Hepatocyte (in vitro differentiated cells): ENCODE results near the gene VPS50.

Experiments used
- EZH2 ChIP-seq: fragments of 200-600 bp; sonication (generic); IDR thresholded peaks from 2 replicates; pipeline ENCODE4 v1.6.1; 2016; ENCODE audit warnings: antibody characterized with exemption, mild to moderate bottlenecking, borderline replicate concordance
- EZH2phosphoT487 ChIP-seq: fragments of 200-600 bp; sonication (generic); IDR thresholded peaks from one replicate; pipeline ENCODE4 v1.6.1; 2018; ENCODE audit warnings: antibody characterized with exemption, mild to moderate bottlenecking, low read depth, moderate library complexity; ENCODE audit not compliant: unreplicated experiment, severe bottlenecking
- TF ChIP-seq, protein P1 (sequence below): fragments of 200-600 bp; sonication (generic); IDR thresholded peaks from 2 replicates; pipeline ENCODE4 v1.5.1; 2016; ENCODE audit warnings: antibody characterized with exemption, mild to moderate bottlenecking; ENCODE audit not compliant: poor library complexity

DNA sequence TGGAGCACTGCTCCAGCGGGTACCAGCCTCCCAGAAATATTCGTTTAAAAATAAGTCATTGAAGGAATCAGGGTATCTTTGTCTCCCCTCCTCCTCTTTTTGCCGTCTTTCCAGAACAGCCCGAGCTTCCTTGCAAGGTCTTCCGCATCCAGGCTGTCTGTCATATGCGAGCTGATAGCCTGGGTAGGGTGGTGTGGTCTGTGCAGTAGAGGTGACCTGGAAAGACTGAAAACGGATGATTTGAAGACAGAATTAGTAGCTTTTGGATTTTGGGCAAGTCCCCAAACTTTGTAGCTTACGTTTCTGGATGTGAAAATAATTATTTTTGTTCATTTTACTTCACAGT, 480 bp downstream of the VPS50 start:
- TF ChIP-seq, protein P1, sequence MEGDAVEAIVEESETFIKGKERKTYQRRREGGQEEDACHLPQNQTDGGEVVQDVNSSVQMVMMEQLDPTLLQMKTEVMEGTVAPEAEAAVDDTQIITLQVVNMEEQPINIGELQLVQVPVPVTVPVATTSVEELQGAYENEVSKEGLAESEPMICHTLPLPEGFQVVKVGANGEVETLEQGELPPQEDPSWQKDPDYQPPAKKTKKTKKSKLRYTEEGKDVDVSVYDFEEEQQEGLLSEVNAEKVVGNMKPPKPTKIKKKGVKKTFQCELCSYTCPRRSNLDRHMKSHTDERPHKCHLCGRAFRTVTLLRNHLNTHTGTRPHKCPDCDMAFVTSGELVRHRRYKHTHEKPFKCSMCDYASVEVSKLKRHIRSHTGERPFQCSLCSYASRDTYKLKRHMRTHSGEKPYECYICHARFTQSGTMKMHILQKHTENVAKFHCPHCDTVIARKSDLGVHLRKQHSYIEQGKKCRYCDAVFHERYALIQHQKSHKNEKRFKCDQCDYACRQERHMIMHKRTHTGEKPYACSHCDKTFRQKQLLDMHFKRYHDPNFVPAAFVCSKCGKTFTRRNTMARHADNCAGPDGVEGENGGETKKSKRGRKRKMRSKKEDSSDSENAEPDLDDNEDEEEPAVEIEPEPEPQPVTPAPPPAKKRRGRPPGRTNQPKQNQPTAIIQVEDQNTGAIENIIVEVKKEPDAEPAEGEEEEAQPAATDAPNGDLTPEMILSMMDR: no peak
- TF ChIP-seq EZH2 (no peak), EZH2phosphoT487 (no peak)
